B cell (primary cell): ENCODE measurements around the gene GPC2.

ENCODE experiments used
- CTCF ChIP-seq: fragments of 200-600 bp; IDR thresholded peaks from one replicate; pipeline ENCODE4 v1.8.0; 2022; ENCODE audit warnings: antibody characterized with exemption, mild to moderate bottlenecking
- EZH2 ChIP-seq: IDR thresholded peaks from 2 replicates; pipeline ENCODE4 v1.6.1; 2012; ENCODE audit warnings: borderline replicate concordance, low read depth, mild to moderate bottlenecking, moderate library complexity, low read length; ENCODE audit not compliant: insufficient read depth, poor library complexity, severe bottlenecking

GRCh38 chr7:100148559-100149328 lies 28.4 kb downstream of the GPC2 start, which contains the start of gene LAMTOR4:
- no peak for TF ChIP-seq CTCF
- TF ChIP-seq EZH2, result no peak
